ENCODE measurements around the gene ZBTB20. TPM values are rescaled to one million over a fixed set of nuclear protein-coding genes. Genes with fewer than 3 reads are reported as not detected.

The ZBTB20 gene
- total and polyA plus RNA-seq, 10 of the 15 experiments (the other 5 are each of a cell fraction or from before 2014, with no cell fraction given) = 0.20 to 5.5 (median 2.2) TPM

- DNase-seq (ENCODE audit: low read depth, low spot score) = no peak
- no peak for FAIRE-seq
- 34% methylated on average over 3 of the region's 3 CpGs for WGBS (ENCODE audit: insufficient coverage, insufficient replicate concordance, low lambda C conversion rate, missing lambda C conversion rate)
- no peak overlapping the region for H3K4me2 ChIP-seq (ENCODE audit: control insufficient read depth, insufficient read depth)
- H3K79me2 ChIP-seq (ENCODE audit: control insufficient read depth, insufficient read depth, low read length) = no peaks in the 10 kb centered on the region
- H4K20me1 ChIP-seq (ENCODE audit: control insufficient read depth, insufficient read depth) = no peaks in the 10 kb centered on the region
- H2AFZ ChIP-seq (ENCODE audit: control insufficient read depth, low read depth, low read length) = no peak overlapping the region
- in situ Hi-C loops (cut with MboI) = no loop called here
- POLR2A ChIA-PET = no interaction called here
- no peak for TF ChIP-seq TCF7 (IDR thresholded peaks at IDR 0.05; ENCODE audit: borderline replicate concordance)
- no peak for TF ChIP-seq EZH2 (IDR thresholded peaks at IDR 0.05; ENCODE audit: borderline replicate concordance, control insufficient read depth, low read depth, low read length)
- no peak for TF ChIP-seq ZZZ3 (IDR thresholded peaks at IDR 0.05; ENCODE audit: control insufficient read depth, insufficient read length, low read depth)
- TF ChIP-seq, protein P1, sequence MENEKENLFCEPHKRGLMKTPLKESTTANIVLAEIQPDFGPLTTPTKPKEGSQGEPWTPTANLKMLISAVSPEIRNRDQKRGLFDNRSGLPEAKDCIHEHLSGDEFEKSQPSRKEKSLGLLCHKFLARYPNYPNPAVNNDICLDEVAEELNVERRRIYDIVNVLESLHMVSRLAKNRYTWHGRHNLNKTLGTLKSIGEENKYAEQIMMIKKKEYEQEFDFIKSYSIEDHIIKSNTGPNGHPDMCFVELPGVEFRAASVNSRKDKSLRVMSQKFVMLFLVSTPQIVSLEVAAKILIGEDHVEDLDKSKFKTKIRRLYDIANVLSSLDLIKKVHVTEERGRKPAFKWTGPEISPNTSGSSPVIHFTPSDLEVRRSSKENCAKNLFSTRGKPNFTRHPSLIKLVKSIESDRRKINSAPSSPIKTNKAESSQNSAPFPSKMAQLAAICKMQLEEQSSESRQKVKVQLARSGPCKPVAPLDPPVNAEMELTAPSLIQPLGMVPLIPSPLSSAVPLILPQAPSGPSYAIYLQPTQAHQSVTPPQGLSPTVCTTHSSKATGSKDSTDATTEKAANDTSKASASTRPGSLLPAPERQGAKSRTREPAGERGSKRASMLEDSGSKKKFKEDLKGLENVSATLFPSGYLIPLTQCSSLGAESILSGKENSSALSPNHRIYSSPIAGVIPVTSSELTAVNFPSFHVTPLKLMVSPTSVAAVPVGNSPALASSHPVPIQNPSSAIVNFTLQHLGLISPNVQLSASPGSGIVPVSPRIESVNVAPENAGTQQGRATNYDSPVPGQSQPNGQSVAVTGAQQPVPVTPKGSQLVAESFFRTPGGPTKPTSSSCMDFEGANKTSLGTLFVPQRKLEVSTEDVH (IDR thresholded peaks at IDR 0.05; ENCODE audit: low read depth, partially characterized antibody) = no peak
- TF ChIP-seq GATAD2B (conservative IDR thresholded peaks at IDR 0.05; ENCODE audit: low read depth) = no peak
- no peak for TF ChIP-seq SUZ12 (IDR thresholded peaks at IDR 0.05; ENCODE audit: unreplicated experiment)
- TF ChIP-seq, protein P2, sequence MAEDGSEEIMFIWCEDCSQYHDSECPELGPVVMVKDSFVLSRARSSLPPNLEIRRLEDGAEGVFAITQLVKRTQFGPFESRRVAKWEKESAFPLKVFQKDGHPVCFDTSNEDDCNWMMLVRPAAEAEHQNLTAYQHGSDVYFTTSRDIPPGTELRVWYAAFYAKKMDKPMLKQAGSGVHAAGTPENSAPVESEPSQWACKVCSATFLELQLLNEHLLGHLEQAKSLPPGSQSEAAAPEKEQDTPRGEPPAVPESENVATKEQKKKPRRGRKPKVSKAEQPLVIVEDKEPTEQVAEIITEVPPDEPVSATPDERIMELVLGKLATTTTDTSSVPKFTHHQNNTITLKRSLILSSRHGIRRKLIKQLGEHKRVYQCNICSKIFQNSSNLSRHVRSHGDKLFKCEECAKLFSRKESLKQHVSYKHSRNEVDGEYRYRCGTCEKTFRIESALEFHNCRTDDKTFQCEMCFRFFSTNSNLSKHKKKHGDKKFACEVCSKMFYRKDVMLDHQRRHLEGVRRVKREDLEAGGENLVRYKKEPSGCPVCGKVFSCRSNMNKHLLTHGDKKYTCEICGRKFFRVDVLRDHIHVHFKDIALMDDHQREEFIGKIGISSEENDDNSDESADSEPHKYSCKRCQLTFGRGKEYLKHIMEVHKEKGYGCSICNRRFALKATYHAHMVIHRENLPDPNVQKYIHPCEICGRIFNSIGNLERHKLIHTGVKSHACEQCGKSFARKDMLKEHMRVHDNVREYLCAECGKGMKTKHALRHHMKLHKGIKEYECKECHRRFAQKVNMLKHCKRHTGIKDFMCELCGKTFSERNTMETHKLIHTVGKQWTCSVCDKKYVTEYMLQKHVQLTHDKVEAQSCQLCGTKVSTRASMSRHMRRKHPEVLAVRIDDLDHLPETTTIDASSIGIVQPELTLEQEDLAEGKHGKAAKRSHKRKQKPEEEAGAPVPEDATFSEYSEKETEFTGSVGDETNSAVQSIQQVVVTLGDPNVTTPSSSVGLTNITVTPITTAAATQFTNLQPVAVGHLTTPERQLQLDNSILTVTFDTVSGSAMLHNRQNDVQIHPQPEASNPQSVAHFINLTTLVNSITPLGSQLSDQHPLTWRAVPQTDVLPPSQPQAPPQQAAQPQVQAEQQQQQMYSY (CRISPR knock-in tag; IDR thresholded peaks at IDR 0.05) = no peak
- no peak for TF ChIP-seq ZNF24 (IDR thresholded peaks at IDR 0.05)
- CTCF ChIA-PET = no interaction called here
- no peak for ATAC-seq
- SMC1A ChIA-PET (ENCODE audit: uncharacterized antibody, unreplicated experiment) = no interaction called here
- H3K27me3 ChIP-seq (replicated peaks in 1 of 2; ENCODE audit: control insufficient read depth in 2 of 2, insufficient read depth in 2 of 2, low read length in 1 of 2) = no peaks in the 10 kb centered on the region
- no peaks in the 10 kb centered on the region for H3K36me3 ChIP-seq (ENCODE audit: control insufficient read depth in 2 of 2, insufficient read depth in 2 of 2, low read length in 1 of 2)
- intact Hi-C loops (cut with micrococcal nuclease; ENCODE audit: unreplicated experiment) = no loop called here
- no TSS peak for BruUV-seq (replicated peaks)
- H3K9me3 ChIP-seq (replicated peaks; ENCODE audit: control insufficient read depth, insufficient read depth, low read length) = no peaks in the 10 kb centered on the region
- H3K4me3 ChIP-seq = no peak overlapping the region
- no peak overlapping the region for H3K27ac ChIP-seq (ENCODE audit: control insufficient read depth, insufficient read depth)
- H3K9ac ChIP-seq (ENCODE audit: control insufficient read depth, insufficient read depth, low read length) = no peak overlapping the region
- H3K4me1 ChIP-seq (ENCODE audit: control insufficient read depth, insufficient read depth, low read length) = no peaks in the 10 kb centered on the region
- RAD21 ChIA-PET (ENCODE audit: unreplicated experiment) = no interaction called here
These were observed 666.6 kb downstream of the ZBTB20 start for GRCh38 chr3:114480442-114480841.
